ENCODE data around the gene ACOT8. TPM values are rescaled to one million over a fixed set of nuclear protein-coding genes. Genes with fewer than 3 reads are reported as not detected.

Gene ACOT8
- total and polyA plus RNA-seq, 9 of the 15 experiments (the other 6 are each of a cell fraction or from before 2014, with no cell fraction given) = 8.2 to 46.7 (median 20.7) TPM

- no peak; a peak in 1 of 4 replicates for TF ChIP-seq UBTF (IDR thresholded peaks at IDR 0.05; ENCODE audit: borderline replicate concordance in 1 of 2, low read depth in 2 of 2, low read length in 2 of 2)
- peak; percentile 64 for TF ChIP-seq VEZF1 (CRISPR knock-in tag; IDR thresholded peaks at IDR 0.05)
- peak; percentile 83 for TF ChIP-seq EGR1 (conservative IDR thresholded peaks at IDR 0.05)
- TF ChIP-seq TRIM25 (IDR thresholded peaks at IDR 0.05; ENCODE audit: borderline replicate concordance) = no peak
- no peak for TF ChIP-seq SETDB1 (IDR thresholded peaks at IDR 0.05; ENCODE audit: low read length)
- TF ChIP-seq CTBP1 (IDR thresholded peaks at IDR 0.05; ENCODE audit: borderline replicate concordance) = peak; percentile 23; the same call in 1 of the 2 replicates
- TF ChIP-seq RBM17 (IDR thresholded peaks at IDR 0.05; ENCODE audit: borderline replicate concordance, low read depth, low read length) = no peak
- no peak for TF ChIP-seq PRDM10 (IDR thresholded peaks at IDR 0.05; ENCODE audit: partially characterized antibody)
- TF ChIP-seq YY1 (IDR thresholded peaks at IDR 0.05; ENCODE audit: borderline replicate concordance in 1 of 3, control insufficient read depth in 1 of 3, extremely low read depth in 1 of 3, insufficient read depth in 3 of 3, insufficient read length in 1 of 3, insufficient replicate concordance in 2 of 3, low read depth in 1 of 3, low read length in 2 of 3) = peak in 1 of 3 experiments; percentile 7
- no peak for TF ChIP-seq FOXP4 (CRISPR knock-in tag; IDR thresholded peaks at IDR 0.05; ENCODE audit: borderline replicate concordance)
- TF ChIP-seq CREB1 (IDR thresholded peaks at IDR 0.05) = no peak
- TF ChIP-seq CREB1 (CRISPR knock-in tag; IDR thresholded peaks at IDR 0.05) = no peak
Observed at GRCh38 chr20:45833030-45833882, 23.9 kb downstream of the ACOT8 start, which contains the start of gene SNX21 (continued).

Measured in K562 (cell line).